HT1080 (cell line): ENCODE results near the gene NDFIP1. TPM values are rescaled to one million over a fixed set of nuclear protein-coding genes. Genes with fewer than 3 reads are reported as not detected.
"Not testable (repeated sequence)": the region's sequence is repeated elsewhere in the genome, so short reads cannot be mapped to it uniquely, and the experiment has no call there.

ENCODE experiments used
- DNase-seq: peaks from one replicate; pipeline ENCODE4 v3.0.0-alpha.2; 2015; ENCODE audit warnings: low read depth
- total RNA-seq: library from RNA; depleted of rRNA; stranded (reverse); fragments of >200 nt; shearing (Covaris generic); gene quantifications from 2 replicates; pipeline ENCODE4 v1.2.3, GENCODE V29; 2014

The NDFIP1 gene
- total RNA-seq, 1 experiment from 2014 or later: 72.5 TPM

- no peak for DNase-seq
Observed at GRCh38 chr5:142153674-142154448, 45.3 kb downstream of the NDFIP1 start.

- DNase-seq: not testable (repeated sequence)
Observed at GRCh38 chr5:142154449-142154841, 45.9 kb downstream of the NDFIP1 start.

GRCh38 chr5:142156839-142157463, 48.4 kb downstream of the NDFIP1 start:
- DNase-seq: no peak

- no peak for DNase-seq
Observed at GRCh38 chr5:142159354-142159753, 50.8 kb downstream of the NDFIP1 start.

GRCh38 chr5:142164315-142164714, 55.7 kb downstream of the NDFIP1 start:
- no peak for DNase-seq

GRCh38 chr5:142166754-142167153, 58.2 kb downstream of the NDFIP1 start:
- DNase-seq: no peak

GRCh38 chr5:142167458-142167857, 58.9 kb downstream of the NDFIP1 start:
- DNase-seq: peak; percentile 26

GRCh38 chr5:142168365-142168764, 59.8 kb downstream of the NDFIP1 start:
- DNase-seq: no peak

GRCh38 chr5:142170254-142170953, 61.8 kb downstream of the NDFIP1 start:
- DNase-seq: no peak

- DNase-seq: no peak
Observed at GRCh38 chr5:142171270-142171669, 62.7 kb downstream of the NDFIP1 start.

GRCh38 chr5:142175039-142175438, 66.5 kb downstream of the NDFIP1 start:
- no peak for DNase-seq

- DNase-seq: no peak
Observed at GRCh38 chr5:142175461-142176142, 67.0 kb downstream of the NDFIP1 start.

GRCh38 chr5:142176255-142176654, 67.7 kb downstream of the NDFIP1 start:
- DNase-seq: no peak

GRCh38 chr5:142178651-142179050, 70.1 kb downstream of the NDFIP1 start:
- no peak for DNase-seq

GRCh38 chr5:142179776-142180387, 71.3 kb downstream of the NDFIP1 start:
- DNase-seq: no peak

GRCh38 chr5:142181096-142181495, 72.5 kb downstream of the NDFIP1 start:
- DNase-seq: no peak

- no peak for DNase-seq
Observed at GRCh38 chr5:142181547-142182163, 73.1 kb downstream of the NDFIP1 start.

GRCh38 chr5:142182840-142183239, 74.3 kb downstream of the NDFIP1 start:
- no peak for DNase-seq

- no peak for DNase-seq
Observed at GRCh38 chr5:142183561-142183960, 75.0 kb downstream of the NDFIP1 start.

GRCh38 chr5:142184988-142185387, 76.4 kb downstream of the NDFIP1 start:
- no peak for DNase-seq

- DNase-seq: no peak
Observed at GRCh38 chr5:142186514-142186856, 77.9 kb downstream of the NDFIP1 start.
